OCI-LY7 (cell line): ENCODE data around the gene KRTAP22-1. TPM values are rescaled to one million over a fixed set of nuclear protein-coding genes. Genes with fewer than 3 reads are reported as not detected.

ENCODE experiments used
- BruUV-seq: library from RNA; stranded (reverse); fragments of 400-500 nt; replicated peaks from 2 replicates; lab custom pipeline; 2021; lab: Mats Ljungman, UMichigan
- CTCF ChIA-PET: fragments of 300-600 bp; sonication (Branson Sonifier 250); formaldehyde crosslinking; loops from one replicate; lab custom pipeline; 2022; ENCODE audit warnings: antibody characterized with exemption; ENCODE audit not compliant: unreplicated experiment; lab: Charles Lee
- POLR2A ChIA-PET: fragments of 300-600 bp; sonication (Branson Sonifier 250); formaldehyde crosslinking; loops from one replicate; lab custom pipeline; 2022; ENCODE audit warnings: antibody characterized with exemption; lab: Charles Lee
- DNase-seq: peaks from one replicate; pipeline ENCODE4 v3.0.0-alpha.2; 2015; ENCODE audit warnings: low spot score
- H2AFZ ChIP-seq: fragments of 200-600 bp; sonication (generic), shearing (Covaris generic); 2 replicates; pipeline ENCODE4 v1.6.1; 2014; ENCODE audit warnings: mild to moderate bottlenecking, antibody characterized with exemption, low read length, moderate library complexity
- H3K27ac ChIP-seq: fragments of 200-600 bp; sonication (generic); 2 replicates; pipeline ENCODE4 v1.5.1; 2014; ENCODE audit warnings: mixed run types, low read depth, mild to moderate bottlenecking, moderate library complexity, low read length, inconsistent platforms; ENCODE audit not compliant: poor library complexity, severe bottlenecking
- H3K36me3 ChIP-seq: fragments of 200-600 bp; sonication (generic); 2 replicates; pipeline ENCODE4 v1.6.1; 2014; ENCODE audit warnings: mild to moderate bottlenecking, antibody characterized with exemption, low read length, moderate library complexity, mixed read lengths; ENCODE audit not compliant: insufficient read depth
- H3K4me1 ChIP-seq: fragments of 200-600 bp; sonication (generic); 2 replicates; pipeline ENCODE4 v1.5.1; 2014; ENCODE audit warnings: mild to moderate bottlenecking, low read length; ENCODE audit not compliant: insufficient read depth, poor library complexity, severe bottlenecking
- H3K4me2 ChIP-seq: fragments of 200-600 bp; sonication (generic); 2 replicates; pipeline ENCODE4 v1.6.1; 2014; ENCODE audit warnings: mild to moderate bottlenecking, low read length
- H3K4me3 ChIP-seq: fragments of 200-600 bp; sonication (generic); 2 replicates; pipeline ENCODE4 v1.5.1; 2014; ENCODE audit warnings: mild to moderate bottlenecking, low read depth, low read length; ENCODE audit not compliant: poor library complexity, severe bottlenecking
- H3K79me2 ChIP-seq: fragments of 200-600 bp; sonication (generic); 2 replicates; pipeline ENCODE4 v1.6.1; 2016; ENCODE audit warnings: low read depth, mild to moderate bottlenecking, low read length, moderate library complexity, mixed read lengths; ENCODE audit not compliant: insufficient read depth
- H3K9me2 ChIP-seq: fragments of 200-600 bp; sonication (generic); 2 replicates; pipeline ENCODE4 v1.6.1; 2016; ENCODE audit warnings: mild to moderate bottlenecking, low read length, mixed read lengths; ENCODE audit not compliant: insufficient read depth
- H3K9me3 ChIP-seq: fragments of 200-600 bp; sonication (generic); 2 replicates; pipeline ENCODE4 v1.6.1; 2014; ENCODE audit warnings: mild to moderate bottlenecking, mixed run types, low read length, mixed read lengths
- H4K20me1 ChIP-seq: fragments of 200-600 bp; sonication (generic); 2 replicates; pipeline ENCODE4 v1.6.1; 2014; ENCODE audit warnings: mild to moderate bottlenecking, antibody characterized with exemption, low read length, moderate library complexity, mixed read lengths; ENCODE audit not compliant: insufficient read depth
- CTCF ChIP-seq: fragments of 200-600 bp; sonication (generic); conservative IDR thresholded peaks from 2 replicates; pipeline ENCODE4 v1.5.1; 2014; ENCODE audit warnings: mild to moderate bottlenecking, antibody characterized with exemption, low read length, moderate library complexity, mixed read lengths
- EZH2phosphoT487 ChIP-seq: fragments of 200-600 bp; sonication (generic); IDR thresholded peaks from 2 replicates; pipeline ENCODE4 v1.6.1; 2018; ENCODE audit warnings: low read depth, borderline replicate concordance, mild to moderate bottlenecking, mixed run types, antibody characterized with exemption, low read length, moderate library complexity, mixed read lengths
- intact Hi-C: fragments of 100-400 bp; cut with micrococcal nuclease; formaldehyde crosslinking; loops from one replicate; pipeline ENCODE4 v1.10.0; 2022; ENCODE audit not compliant: unreplicated experiment
- total RNA-seq, 2 experiments: library from RNA; depleted of rRNA in 1 of 2; stranded (reverse); fragments of >200 nt in 1 of 2; shearing (Covaris generic) in 1 of 2; gene quantifications; 2 replicates each; pipeline ENCODE4 v1.2.3, GENCODE V29; 2014 to 2022

The KRTAP22-1 gene
- total RNA-seq, 2 experiments from 2014 or later = not detected

- ChIA-PET POLR2A (no interaction called here), CTCF (no interaction called here)
- TF ChIP-seq CTCF (no peak), EZH2phosphoT487 (no peak)
- Histone ChIP-seq H2AFZ (no peak overlapping the region), H3K9me2 (no peaks in the 10 kb centered on the region), H3K9me3 (no peaks in the 10 kb centered on the region), H3K27ac (no peak overlapping the region), H3K36me3 (no peaks in the 10 kb centered on the region), H4K20me1 (no peaks in the 10 kb centered on the region), H3K4me3 (no peak overlapping the region), H3K4me1 (no peaks in the 10 kb centered on the region), H3K79me2 (no peaks in the 10 kb centered on the region), H3K4me2 (no peak overlapping the region)
- no TSS peak for BruUV-seq
- no peak for DNase-seq
- intact Hi-C loops = no loop called here
These were observed 37.3 kb upstream of the KRTAP22-1 start for GRCh38 chr21:30563630-30564029.

- Histone ChIP-seq H3K4me1 (no peaks in the 10 kb centered on the region), H3K9me2 (no peaks in the 10 kb centered on the region), H3K27ac (no peak overlapping the region), H2AFZ (no peak overlapping the region), H3K4me2 (no peak overlapping the region), H3K9me3 (no peaks in the 10 kb centered on the region), H3K79me2 (no peaks in the 10 kb centered on the region), H4K20me1 (no peaks in the 10 kb centered on the region), H3K36me3 (no peaks in the 10 kb centered on the region), H3K4me3 (no peak overlapping the region)
- no TSS peak for BruUV-seq
- POLR2A ChIA-PET = no interaction called here
- no peak for DNase-seq
- intact Hi-C loops = no loop called here
- TF ChIP-seq CTCF = no peak
- TF ChIP-seq EZH2phosphoT487 = no peak
- CTCF ChIA-PET = no interaction called here
These were observed 33.3 kb upstream of the KRTAP22-1 start for GRCh38 chr21:30567617-30568016.

- H3K27ac ChIP-seq = no peak overlapping the region
- CTCF ChIA-PET = no interaction called here
- no peak for DNase-seq
- H2AFZ ChIP-seq = no peak overlapping the region
- no peak overlapping the region for H3K4me2 ChIP-seq
- no peak for TF ChIP-seq CTCF
- TF ChIP-seq EZH2phosphoT487 = no peak
- no peaks in the 10 kb centered on the region for H3K79me2 ChIP-seq
- H3K4me1 ChIP-seq = no peaks in the 10 kb centered on the region
- intact Hi-C loops = no loop called here
- no TSS peak for BruUV-seq
- POLR2A ChIA-PET = no interaction called here
- H4K20me1 ChIP-seq = no peaks in the 10 kb centered on the region
- no peaks in the 10 kb centered on the region for H3K9me3 ChIP-seq
- no peaks in the 10 kb centered on the region for H3K9me2 ChIP-seq
- H3K4me3 ChIP-seq = no peak overlapping the region
- no peaks in the 10 kb centered on the region for H3K36me3 ChIP-seq
These were observed 23.1 kb upstream of the KRTAP22-1 start for GRCh38 chr21:30577766-30578165.
